22Rv1 (cell line): ENCODE measurements around the gene TBC1D22A.

Experiments
- CTCF ChIP-seq: fragments of 450-650 bp; IDR thresholded peaks from 2 replicates; pipeline ENCODE4 v1.5.1; 2017; ENCODE audit warnings: mild to moderate bottlenecking
- ZFX ChIP-seq: fragments of 450-650 bp; IDR thresholded peaks from 2 replicates; pipeline ENCODE4 v1.6.1; 2017; ENCODE audit warnings: antibody characterized with exemption, borderline replicate concordance

- TF ChIP-seq CTCF (no peak), ZFX (no peak)
Measured at GRCh38 chr22:46770151-46770641, 7.7 kb downstream of the TBC1D22A start.
